PC-3 (cell line): Measurements from ENCODE around the gene METTL1. TPM values are rescaled to one million over a fixed set of nuclear protein-coding genes. Genes with fewer than 3 reads are reported as not detected.

ENCODE experiments used
- ATAC-seq: fragments of 200-7000 bp; cut with Tn5 transposase; 2 replicates; pipeline ENCODE4 v1.9.1; 2020; ENCODE audit warnings: mild to moderate bottlenecking, moderate library complexity
- BruUV-seq: library from RNA; stranded (reverse); fragments of 400-500 nt; replicated peaks from 2 replicates; lab custom pipeline; 2021; lab: Mats Ljungman, UMichigan
- CTCF ChIA-PET: fragments of 300-600 bp; sonication (Branson Sonifier 250); formaldehyde crosslinking; loops from one replicate; lab custom pipeline; 2022; ENCODE audit warnings: antibody characterized with exemption; lab: Charles Lee
- POLR2A ChIA-PET: fragments of 300-600 bp; sonication (Branson Sonifier 250); formaldehyde crosslinking; loops from one replicate; lab custom pipeline; 2022; ENCODE audit warnings: antibody characterized with exemption; ENCODE audit not compliant: unreplicated experiment; lab: Charles Lee
- DNase-seq: peaks from one replicate; pipeline ENCODE4 v3.0.0-alpha.2; 2015
- H2AFZ ChIP-seq: fragments of 300-600 bp; sonication (generic); 2 replicates; pipeline ENCODE4 v1.6.0; 2016; ENCODE audit warnings: antibody characterized with exemption, low read length
- H3F3A ChIP-seq: fragments of 300-600 bp; sonication (generic); one replicate; pipeline ENCODE4 v1.6.0; 2017; ENCODE audit warnings: antibody characterized with exemption, low read length, control low read depth, mild to moderate bottlenecking; ENCODE audit not compliant: unreplicated experiment
- H3K27ac ChIP-seq: fragments of 300-600 bp; sonication (generic); 2 replicates; pipeline ENCODE4 v1.5.1; 2016; ENCODE audit warnings: mild to moderate bottlenecking, low read length
- H3K27me3 ChIP-seq: fragments of 300-600 bp; sonication (generic); 2 replicates; pipeline ENCODE4 v1.6.1; 2016; ENCODE audit warnings: low read length, mixed read lengths
- H3K36me3 ChIP-seq: fragments of 300-600 bp; sonication (generic); 2 replicates; pipeline ENCODE4 v1.6.1; 2016; ENCODE audit warnings: low read depth, mixed run types, low read length, mixed read lengths
- H3K4me1 ChIP-seq: fragments of 300-600 bp; sonication (generic); 2 replicates; pipeline ENCODE4 v1.5.1; 2016; ENCODE audit warnings: low read length; ENCODE audit not compliant: insufficient read depth
- H3K4me2 ChIP-seq: fragments of 300-600 bp; sonication (generic); 2 replicates; pipeline ENCODE4 v1.6.0; 2016; ENCODE audit warnings: low read length
- H3K4me3 ChIP-seq: fragments of 300-600 bp; sonication (generic); 2 replicates; pipeline ENCODE4 v1.5.1; 2016; ENCODE audit warnings: mild to moderate bottlenecking, low read length, mixed read lengths
- H3K79me2 ChIP-seq: fragments of 300-600 bp; sonication (generic); 2 replicates; pipeline ENCODE4 v1.6.1; 2017; ENCODE audit warnings: low read length, mixed read lengths
- H3K9ac ChIP-seq: fragments of 300-600 bp; sonication (generic); 2 replicates; pipeline ENCODE4 v1.6.0; 2016; ENCODE audit warnings: mild to moderate bottlenecking, low read length
- H3K9me2 ChIP-seq: fragments of 300-600 bp; sonication (generic); replicated peaks from 2 replicates; pipeline ENCODE4 v1.6.1; 2016; ENCODE audit warnings: mixed run types, low read length, mixed read lengths
- H3K9me3 ChIP-seq: fragments of 300-600 bp; sonication (generic); 2 replicates; pipeline ENCODE4 v1.6.1; 2016; ENCODE audit warnings: low read length, mixed read lengths
- H4K20me1 ChIP-seq: fragments of 300-600 bp; sonication (generic); 2 replicates; pipeline ENCODE4 v1.6.1; 2016; ENCODE audit warnings: low read length, mixed read lengths
- EZH2 ChIP-seq: fragments of 300-600 bp; sonication (generic); IDR thresholded peaks from one replicate; pipeline ENCODE4 v1.6.1; 2017; ENCODE audit warnings: antibody characterized with exemption, mild to moderate bottlenecking, low read length; ENCODE audit not compliant: unreplicated experiment
- EZH2phosphoT487 ChIP-seq: fragments of 300-600 bp; sonication (generic); IDR thresholded peaks from 2 replicates; pipeline ENCODE4 v1.6.1; 2018; ENCODE audit warnings: mild to moderate bottlenecking, antibody characterized with exemption, low read length, borderline replicate concordance
- intact Hi-C: fragments of 100-400 bp; cut with micrococcal nuclease; formaldehyde crosslinking; loops from 2 replicates; pipeline ENCODE4 v1.9.0; 2023
- total RNA-seq: library from RNA; depleted of rRNA; stranded (reverse); fragments of >200 nt; gene quantifications from 2 replicates; pipeline ENCODE4 v1.2.3, GENCODE V29; 2014
- TF ChIP-seq, protein P1 (sequence below): fragments of 300-600 bp; sonication (generic); conservative IDR thresholded peaks from 2 replicates; pipeline ENCODE4 v1.5.1; 2017; ENCODE audit warnings: antibody characterized with exemption, low read depth, mild to moderate bottlenecking, low read length

METTL1 gene
- total RNA-seq, 1 experiment from 2014 or later: 29.8 TPM

DNA sequence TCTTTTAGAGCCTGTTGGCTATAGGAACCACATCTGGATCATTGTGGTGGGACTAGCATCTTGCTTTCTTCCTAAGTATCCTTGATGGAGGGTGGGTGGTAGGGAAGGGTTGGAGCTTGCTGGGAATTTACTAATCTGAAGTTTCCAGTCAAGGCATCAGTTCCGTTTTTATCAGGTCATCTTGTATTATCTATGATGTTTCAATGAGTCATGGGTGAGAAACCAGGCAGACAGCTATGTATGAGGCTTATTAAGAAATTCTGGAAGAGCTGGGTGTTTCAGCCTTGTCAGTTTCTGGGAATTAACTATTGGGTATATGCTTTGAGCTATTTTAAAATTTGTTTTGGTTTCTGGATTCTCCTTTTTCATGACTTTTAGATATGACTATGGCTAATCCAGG, 22.0 kb upstream of the METTL1 start:
- H3K9ac ChIP-seq: peak overlapping the region; percentile 17; the same call in 1 of the 2 replicates
- peaks cover 38% of the 10 kb centered on the region for H3K36me3 ChIP-seq
- H3K4me1 ChIP-seq: peaks cover 17% of the 10 kb centered on the region
- H3K9me2 ChIP-seq: no peaks in the 10 kb centered on the region
- ATAC-seq (peak; percentile 86), DNase-seq (peak; percentile 82)
- H3K79me2 ChIP-seq: peaks cover 14% of the 10 kb centered on the region; the same call in 1 of the 2 replicates
- POLR2A ChIA-PET: no interaction called here
- H4K20me1 ChIP-seq: no peaks in the 10 kb centered on the region
- CTCF ChIA-PET: interaction anchor here (0.7 kb wide), 1 partner anchor 11 kb away, joined by 3 read pairs; the partner anchor contains the start of gene TSFM
- H3K4me3 ChIP-seq: peak overlapping the region; percentile 3; the same call in 1 of the 2 replicates
- no peak for TF ChIP-seq EZH2phosphoT487
- TF ChIP-seq, protein P1, sequence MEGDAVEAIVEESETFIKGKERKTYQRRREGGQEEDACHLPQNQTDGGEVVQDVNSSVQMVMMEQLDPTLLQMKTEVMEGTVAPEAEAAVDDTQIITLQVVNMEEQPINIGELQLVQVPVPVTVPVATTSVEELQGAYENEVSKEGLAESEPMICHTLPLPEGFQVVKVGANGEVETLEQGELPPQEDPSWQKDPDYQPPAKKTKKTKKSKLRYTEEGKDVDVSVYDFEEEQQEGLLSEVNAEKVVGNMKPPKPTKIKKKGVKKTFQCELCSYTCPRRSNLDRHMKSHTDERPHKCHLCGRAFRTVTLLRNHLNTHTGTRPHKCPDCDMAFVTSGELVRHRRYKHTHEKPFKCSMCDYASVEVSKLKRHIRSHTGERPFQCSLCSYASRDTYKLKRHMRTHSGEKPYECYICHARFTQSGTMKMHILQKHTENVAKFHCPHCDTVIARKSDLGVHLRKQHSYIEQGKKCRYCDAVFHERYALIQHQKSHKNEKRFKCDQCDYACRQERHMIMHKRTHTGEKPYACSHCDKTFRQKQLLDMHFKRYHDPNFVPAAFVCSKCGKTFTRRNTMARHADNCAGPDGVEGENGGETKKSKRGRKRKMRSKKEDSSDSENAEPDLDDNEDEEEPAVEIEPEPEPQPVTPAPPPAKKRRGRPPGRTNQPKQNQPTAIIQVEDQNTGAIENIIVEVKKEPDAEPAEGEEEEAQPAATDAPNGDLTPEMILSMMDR: no peak
- H2AFZ ChIP-seq: no peak overlapping the region
- intact Hi-C loops: no loop called here
- no peaks in the 10 kb centered on the region for H3F3A ChIP-seq
- H3K27ac ChIP-seq: peak overlapping the region; percentile 71
- no TSS peak for BruUV-seq
- H3K27me3 ChIP-seq: no peaks in the 10 kb centered on the region
- no peaks in the 10 kb centered on the region for H3K9me3 ChIP-seq
- H3K4me2 ChIP-seq: peak overlapping the region; percentile 58

DNA sequence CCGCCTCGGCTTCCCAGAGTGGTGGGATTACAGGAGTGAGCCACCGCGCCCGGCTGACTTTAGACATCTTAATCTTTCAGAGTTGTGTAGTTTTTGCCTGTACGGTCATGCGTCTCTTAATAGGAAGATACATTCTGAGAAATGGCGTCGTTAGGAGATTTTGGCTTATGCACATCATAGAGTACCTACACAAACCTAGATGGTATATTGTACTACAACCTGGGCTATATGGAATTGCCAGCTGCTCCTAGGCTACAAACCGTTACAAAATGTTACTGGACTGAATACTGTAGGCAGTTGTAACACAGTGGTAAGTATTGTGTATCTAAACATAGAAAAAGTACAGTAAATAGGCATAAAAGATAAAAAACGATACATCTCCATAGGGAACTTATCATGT, 12.0 kb upstream of the METTL1 start:
- DNase-seq (no peak), ATAC-seq (no peak)
- no peak overlapping the region for H2AFZ ChIP-seq
- H4K20me1 ChIP-seq: no peaks in the 10 kb centered on the region
- no peaks in the 10 kb centered on the region for H3K9me2 ChIP-seq
- no peak overlapping the region for H3K9ac ChIP-seq
- peak overlapping the region; percentile 91 for H3K4me2 ChIP-seq
- H3K27me3 ChIP-seq: no peaks in the 10 kb centered on the region
- no TSS peak for BruUV-seq
- no peaks in the 10 kb centered on the region for H3F3A ChIP-seq
- H3K4me1 ChIP-seq: peaks cover 6% of the 10 kb centered on the region; the same call in 1 of the 2 replicates
- peaks cover 31% of the 10 kb centered on the region for H3K79me2 ChIP-seq
- TF ChIP-seq, protein P1: no peak
- TF ChIP-seq EZH2 (no peak), EZH2phosphoT487 (no peak)
- no peaks in the 10 kb centered on the region for H3K9me3 ChIP-seq
- H3K27ac ChIP-seq: no peak overlapping the region
- ChIA-PET CTCF (no interaction called here), POLR2A (interaction anchor here (0.6 kb wide), 1 partner anchor 523 kb away, joined by 3 read pairs; no protein-coding TSS in a partner anchor)
- intact Hi-C loops: no loop called here
- peaks cover 18% of the 10 kb centered on the region for H3K36me3 ChIP-seq
- H3K4me3 ChIP-seq: peak overlapping the region; percentile 93

DNA sequence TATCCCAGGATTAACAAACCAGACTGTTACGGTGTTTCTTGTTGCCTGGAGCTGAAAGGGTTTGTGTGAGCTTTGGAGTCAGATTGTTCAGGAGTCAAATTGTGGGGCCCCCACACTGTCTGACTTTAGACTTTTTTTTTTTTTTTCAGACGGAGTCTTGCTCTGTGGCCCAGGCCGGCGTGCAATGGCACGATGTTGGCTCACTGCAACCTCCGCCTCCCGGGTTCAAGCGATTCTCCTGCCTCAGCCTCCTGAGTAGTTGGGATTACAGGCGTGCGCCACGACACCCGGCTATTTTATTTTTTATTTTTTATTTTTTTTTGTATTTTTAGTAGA, 11.5 kb upstream of the METTL1 start:
- Histone ChIP-seq H3K27ac (no peak overlapping the region), H2AFZ (no peak overlapping the region)

More for the DNA sequence above, 11.5 kb upstream of the METTL1 start:
- no TSS peak for BruUV-seq
- intact Hi-C loops: no loop called here
- Histone ChIP-seq H3K27me3 (no peaks in the 10 kb centered on the region), H3K79me2 (peaks cover 31% of the 10 kb centered on the region), H3K9me3 (no peaks in the 10 kb centered on the region), H3F3A (no peaks in the 10 kb centered on the region), H3K4me1 (peaks cover 6% of the 10 kb centered on the region; the same call in 1 of the 2 replicates), H3K36me3 (peaks cover 18% of the 10 kb centered on the region), H4K20me1 (no peaks in the 10 kb centered on the region), H3K9ac (peak overlapping the region; percentile 87), H3K9me2 (no peaks in the 10 kb centered on the region), H3K4me2 (peak overlapping the region; percentile 91), H3K4me3 (peak overlapping the region; percentile 93)
- DNase-seq (no peak), ATAC-seq (no peak)
- ChIA-PET POLR2A (no interaction called here), CTCF (interaction anchor here (0.9 kb wide), 1 partner anchor 11 kb away, joined by 3 read pairs; the partner anchor contains the start of genes EEF1AKMT3 and METTL1)
- TF ChIP-seq EZH2phosphoT487: no peak
- no peak for TF ChIP-seq EZH2
